ENCODE results near the gene DOC2B.
"Not testable (repeated sequence)": the region's sequence is repeated elsewhere in the genome, so short reads cannot be mapped to it uniquely, and the experiment has no call there.

GRCh38 chr17:133932-134331, 47.5 kb downstream of the DOC2B start:
- TF ChIP-seq CTCF, EZH2phosphoT487 (IDR thresholded peaks at IDR 0.05; ENCODE audit: low read length): not testable (repeated sequence)
